Astrocyte (in vitro differentiated cells and primary cell): ENCODE measurements around the gene DLGAP1.

Experiments used
- EZH2 ChIP-seq: IDR thresholded peaks from 2 replicates; pipeline ENCODE4 v1.6.1; 2012; ENCODE audit warnings: mild to moderate bottlenecking, low read length, inconsistent platforms; ENCODE audit not compliant: insufficient read depth
- TF ChIP-seq, protein P1 (sequence below): IDR thresholded peaks from 2 replicates; pipeline ENCODE4 v1.5.1; 2011; ENCODE audit warnings: low read depth, mild to moderate bottlenecking, inconsistent platforms, low read length, moderate library complexity; ENCODE audit not compliant: insufficient read depth

GRCh38 chr18:4271952-4272351 is 183.2 kb downstream of the DLGAP1 start:
- TF ChIP-seq, protein P1, sequence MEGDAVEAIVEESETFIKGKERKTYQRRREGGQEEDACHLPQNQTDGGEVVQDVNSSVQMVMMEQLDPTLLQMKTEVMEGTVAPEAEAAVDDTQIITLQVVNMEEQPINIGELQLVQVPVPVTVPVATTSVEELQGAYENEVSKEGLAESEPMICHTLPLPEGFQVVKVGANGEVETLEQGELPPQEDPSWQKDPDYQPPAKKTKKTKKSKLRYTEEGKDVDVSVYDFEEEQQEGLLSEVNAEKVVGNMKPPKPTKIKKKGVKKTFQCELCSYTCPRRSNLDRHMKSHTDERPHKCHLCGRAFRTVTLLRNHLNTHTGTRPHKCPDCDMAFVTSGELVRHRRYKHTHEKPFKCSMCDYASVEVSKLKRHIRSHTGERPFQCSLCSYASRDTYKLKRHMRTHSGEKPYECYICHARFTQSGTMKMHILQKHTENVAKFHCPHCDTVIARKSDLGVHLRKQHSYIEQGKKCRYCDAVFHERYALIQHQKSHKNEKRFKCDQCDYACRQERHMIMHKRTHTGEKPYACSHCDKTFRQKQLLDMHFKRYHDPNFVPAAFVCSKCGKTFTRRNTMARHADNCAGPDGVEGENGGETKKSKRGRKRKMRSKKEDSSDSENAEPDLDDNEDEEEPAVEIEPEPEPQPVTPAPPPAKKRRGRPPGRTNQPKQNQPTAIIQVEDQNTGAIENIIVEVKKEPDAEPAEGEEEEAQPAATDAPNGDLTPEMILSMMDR, result no peak
- TF ChIP-seq EZH2, result no peak
